Duodenal mucosa (tissue), 2 donors: ENCODE measurements around the gene ASIC2.

Experiments
- H3K27ac ChIP-seq: one replicate; pipeline ENCODE4 v1.7.0; 2013; ENCODE audit warnings: low read depth, low read length
- H3K27me3 ChIP-seq, 2 donors: one replicate each; pipeline ENCODE4 v1.7.0; 2013; ENCODE audit warnings: low read length in 2 of 2, control low read depth in 1 of 2; ENCODE audit not compliant: insufficient read depth in 2 of 2, control insufficient read depth in 1 of 2
- H3K36me3 ChIP-seq, 2 donors: one replicate each; pipeline ENCODE4 v1.7.0; 2013; ENCODE audit warnings: low read length in 2 of 2, control low read depth in 1 of 2; ENCODE audit not compliant: insufficient read depth in 2 of 2, control insufficient read depth in 1 of 2
- H3K4me1 ChIP-seq, 2 donors: one replicate each; pipeline ENCODE4 v1.7.0; 2013; ENCODE audit warnings: low read length in 2 of 2, control low read depth in 1 of 2; ENCODE audit not compliant: insufficient read depth in 2 of 2, control insufficient read depth in 1 of 2
- H3K4me3 ChIP-seq, 2 donors: one replicate each; pipeline ENCODE4 v1.7.0; 2013; ENCODE audit warnings: low read length in 2 of 2, low read depth in 1 of 2
- H3K9ac ChIP-seq, 2 donors: one replicate each; pipeline ENCODE4 v1.7.0; 2013; ENCODE audit warnings: low read length in 2 of 2, low read depth in 1 of 2
- H3K9me3 ChIP-seq, 2 donors: one replicate each; pipeline ENCODE4 v1.7.0; 2013; ENCODE audit warnings: low read length in 2 of 2, control low read depth in 1 of 2; ENCODE audit not compliant: control insufficient read depth in 1 of 2

The ASIC2 gene

GRCh38 chr17:33229499-33229898 is 63.6 kb downstream of the ASIC2 start:
- Histone ChIP-seq H3K27me3 (no peaks in the 10 kb centered on the region), H3K9ac (no peak overlapping the region), H3K27ac (no peak overlapping the region), H3K9me3 (no peaks in the 10 kb centered on the region), H3K4me1 (peaks cover 4 to 6% of the 10 kb centered on the region in 2 donors), H3K36me3 (no peaks in the 10 kb centered on the region), H3K4me3 (no peak overlapping the region)

- Histone ChIP-seq H3K27me3 (no peaks in the 10 kb centered on the region), H3K4me1 (peaks cover 4 to 6% of the 10 kb centered on the region in 2 donors), H3K4me3 (no peak overlapping the region), H3K9me3 (no peaks in the 10 kb centered on the region), H3K36me3 (no peaks in the 10 kb centered on the region), H3K27ac (no peak overlapping the region), H3K9ac (no peak overlapping the region)
These were observed 64.1 kb downstream of the ASIC2 start for GRCh38 chr17:33229028-33229427.

- H3K27ac ChIP-seq, result no peak overlapping the region
These were observed 64.5 kb downstream of the ASIC2 start for GRCh38 chr17:33228548-33228947.

GRCh38 chr17:33227911-33228310 is 65.2 kb downstream of the ASIC2 start:
- H3K36me3 ChIP-seq, result no peaks in the 10 kb centered on the region
- no peaks in the 10 kb centered on the region for H3K4me1 ChIP-seq
- no peaks in the 10 kb centered on the region for H3K9me3 ChIP-seq
- H3K9ac ChIP-seq, result no peak overlapping the region
- H3K4me3 ChIP-seq, result no peak overlapping the region
- no peak overlapping the region for H3K27ac ChIP-seq
- H3K27me3 ChIP-seq, result no peaks in the 10 kb centered on the region

More at GRCh38 chr17:33228548-33228947, 64.5 kb downstream of the ASIC2 start:
- Histone ChIP-seq H3K4me3 (no peak overlapping the region), H3K27me3 (no peaks in the 10 kb centered on the region), H3K36me3 (no peaks in the 10 kb centered on the region), H3K9ac (no peak overlapping the region), H3K9me3 (no peaks in the 10 kb centered on the region), H3K4me1 (peaks cover under 1 to 4% of the 10 kb centered on the region in 2 donors)

- H3K4me1 ChIP-seq, result no peaks in the 10 kb centered on the region
- no peaks in the 10 kb centered on the region for H3K27me3 ChIP-seq
- H3K36me3 ChIP-seq, result no peaks in the 10 kb centered on the region
- no peak overlapping the region for H3K4me3 ChIP-seq
- no peak overlapping the region for H3K27ac ChIP-seq
- H3K9ac ChIP-seq, result no peak overlapping the region
- no peaks in the 10 kb centered on the region for H3K9me3 ChIP-seq
These were observed 67.1 kb downstream of the ASIC2 start for GRCh38 chr17:33225994-33226393.

GRCh38 chr17:33225509-33225908 is 67.6 kb downstream of the ASIC2 start:
- Histone ChIP-seq H3K36me3 (no peaks in the 10 kb centered on the region), H3K9ac (no peak overlapping the region), H3K27me3 (no peaks in the 10 kb centered on the region), H3K4me3 (no peak overlapping the region), H3K27ac (no peak overlapping the region), H3K9me3 (no peaks in the 10 kb centered on the region), H3K4me1 (no peaks in the 10 kb centered on the region)

- peaks cover 0 to 8% of the 10 kb centered on the region in 2 donors for H3K4me1 ChIP-seq
- no peaks in the 10 kb centered on the region for H3K27me3 ChIP-seq
- H3K27ac ChIP-seq, result no peak overlapping the region
- H3K36me3 ChIP-seq, result no peaks in the 10 kb centered on the region
- no peaks in the 10 kb centered on the region for H3K9me3 ChIP-seq
- H3K9ac ChIP-seq, result no peak overlapping the region
- no peak overlapping the region for H3K4me3 ChIP-seq
These were observed 73.1 kb downstream of the ASIC2 start for GRCh38 chr17:33220036-33220435.

GRCh38 chr17:33218698-33219601 is 74.1 kb downstream of the ASIC2 start:
- no peak overlapping the region for H3K9ac ChIP-seq
- no peaks in the 10 kb centered on the region for H3K36me3 ChIP-seq
- H3K9me3 ChIP-seq, result no peaks in the 10 kb centered on the region
- no peak overlapping the region for H3K27ac ChIP-seq
- H3K27me3 ChIP-seq, result no peaks in the 10 kb centered on the region
- no peak overlapping the region for H3K4me3 ChIP-seq
- peaks cover 0 to 8% of the 10 kb centered on the region in 2 donors for H3K4me1 ChIP-seq

- Histone ChIP-seq H3K4me1 (peaks cover 0 to 8% of the 10 kb centered on the region in 2 donors), H3K27me3 (no peaks in the 10 kb centered on the region), H3K4me3 (no peak overlapping the region), H3K9me3 (no peaks in the 10 kb centered on the region), H3K9ac (no peak overlapping the region), H3K27ac (no peak overlapping the region), H3K36me3 (no peaks in the 10 kb centered on the region)
These were observed 75.2 kb downstream of the ASIC2 start for GRCh38 chr17:33217891-33218290.

- H3K27me3 ChIP-seq, result no peaks in the 10 kb centered on the region
- no peak overlapping the region for H3K27ac ChIP-seq
- H3K9me3 ChIP-seq, result no peaks in the 10 kb centered on the region
- no peaks in the 10 kb centered on the region for H3K36me3 ChIP-seq
- peaks cover 0 to 8% of the 10 kb centered on the region in 2 donors for H3K4me1 ChIP-seq
- no peak overlapping the region for H3K9ac ChIP-seq
- no peak overlapping the region for H3K4me3 ChIP-seq
These were observed 78.1 kb downstream of the ASIC2 start for GRCh38 chr17:33214996-33215395.
